SK-N-SH treated with all-trans-retinoic acid at 6 μM for 48 hours (cell line): ENCODE results near the gene CLCN3.

Source experiments
- BACH2 ChIP-seq: fragments of 250-450 bp; sonication (Bioruptor Pico); IDR thresholded peaks from 2 replicates; pipeline ENCODE4 v1.9.0; 2021; ENCODE audit warnings: mild to moderate bottlenecking, borderline replicate concordance
- CREB5 ChIP-seq: fragments of 250-450 bp; sonication (Bioruptor Pico); IDR thresholded peaks from 2 replicates; pipeline ENCODE4 v1.5.1; 2020; ENCODE audit warnings: low read depth, mild to moderate bottlenecking, moderate library complexity
- CSDC2 ChIP-seq: fragments of 250-450 bp; sonication (Bioruptor Pico); IDR thresholded peaks from 2 replicates; pipeline ENCODE4 v1.5.0; 2020; ENCODE audit warnings: mild to moderate bottlenecking, moderate library complexity
- GLIS3 ChIP-seq: fragments of 250-450 bp; sonication (Bioruptor Pico); IDR thresholded peaks from 2 replicates; pipeline ENCODE4 v1.5.0; 2020; ENCODE audit warnings: mild to moderate bottlenecking, moderate library complexity
- ISL1 ChIP-seq: fragments of 250-450 bp; sonication (Bioruptor Pico); IDR thresholded peaks from 2 replicates; pipeline ENCODE4 v2.1.2; 2022; ENCODE audit warnings: mild to moderate bottlenecking, moderate library complexity
- PATZ1 ChIP-seq: fragments of 250-450 bp; sonication (Bioruptor Pico); IDR thresholded peaks from 2 replicates; pipeline ENCODE4 v1.8.0; 2020; ENCODE audit warnings: mild to moderate bottlenecking, moderate library complexity, borderline replicate concordance
- POU6F1 ChIP-seq: fragments of 250-450 bp; sonication (Bioruptor Pico); IDR thresholded peaks from 2 replicates; pipeline ENCODE4 v1.8.0; 2021; ENCODE audit warnings: low read depth, mild to moderate bottlenecking, moderate library complexity, borderline replicate concordance
- PPARA ChIP-seq: fragments of 250-450 bp; sonication (Bioruptor Pico); IDR thresholded peaks from 2 replicates; pipeline ENCODE4 v1.5.0; 2020; ENCODE audit warnings: mild to moderate bottlenecking, borderline replicate concordance
- RARB ChIP-seq: fragments of 250-450 bp; sonication (Bioruptor Pico); IDR thresholded peaks from 2 replicates; pipeline ENCODE4 v1.8.0; 2021; ENCODE audit warnings: mild to moderate bottlenecking, moderate library complexity
- TSHZ2 ChIP-seq: fragments of 250-450 bp; sonication (Bioruptor Pico); IDR thresholded peaks from 2 replicates; pipeline ENCODE4 v1.5.0; 2020; ENCODE audit warnings: mild to moderate bottlenecking, moderate library complexity
- ZFP30 ChIP-seq: fragments of 450-650 bp; formaldehyde crosslinking; IDR thresholded peaks from 2 replicates; pipeline ENCODE4 v1.5.0; 2022; ENCODE audit warnings: mild to moderate bottlenecking, moderate library complexity
- ZNF565 ChIP-seq: fragments of 450-650 bp; formaldehyde crosslinking; conservative IDR thresholded peaks from 2 replicates; pipeline ENCODE4 v1.5.0; 2020; ENCODE audit warnings: low read depth, mild to moderate bottlenecking, moderate library complexity
- ZNF70 ChIP-seq: fragments of 450-650 bp; formaldehyde crosslinking; IDR thresholded peaks from 2 replicates; pipeline ENCODE4 v1.5.0; 2020; ENCODE audit warnings: mild to moderate bottlenecking, moderate library complexity
- ZNF8 ChIP-seq: fragments of 450-650 bp; formaldehyde crosslinking; IDR thresholded peaks from 2 replicates; pipeline ENCODE4 v1.5.0; 2020; ENCODE audit warnings: mild to moderate bottlenecking, moderate library complexity

GRCh38 chr4:169724260-169724659 lies 103.9 kb downstream of the CLCN3 start:
- TF ChIP-seq RARB (CRISPR knock-in tag): no peak
- TF ChIP-seq CSDC2 (CRISPR knock-in tag): no peak
- no peak for TF ChIP-seq ZNF70 (CRISPR knock-in tag)
- TF ChIP-seq PATZ1: no peak
- TF ChIP-seq ZNF8: no peak
- no peak for TF ChIP-seq TSHZ2 (CRISPR knock-in tag)
- no peak for TF ChIP-seq BACH2 (CRISPR knock-in tag)
- TF ChIP-seq ISL1 (CRISPR knock-in tag): no peak
- no peak for TF ChIP-seq POU6F1 (CRISPR knock-in tag)
- no peak for TF ChIP-seq CREB5
- TF ChIP-seq ZFP30 (CRISPR knock-in tag): no peak
- no peak for TF ChIP-seq GLIS3 (CRISPR knock-in tag)
- TF ChIP-seq ZNF565 (CRISPR knock-in tag): no peak
- no peak for TF ChIP-seq PPARA (CRISPR knock-in tag)
